GM19324 (cell line): ENCODE data around the gene PSG6.
"Not testable (repeated sequence)": the region's sequence is repeated elsewhere in the genome, so short reads cannot be mapped to it uniquely, and the experiment has no call there.

Experiments used
- ATAC-seq: cut with Tn5 transposase; IDR thresholded peaks from one replicate; pipeline ENCODE4 v1.9.1; 2021; ENCODE audit warnings: mild to moderate bottlenecking, moderate library complexity; ENCODE audit not compliant: unreplicated experiment, low FRiP score

The PSG6 gene

GRCh38 chr19:42856866-42857543 lies 60.7 kb downstream of the PSG6 start:
- not testable (repeated sequence) for ATAC-seq

- not testable (repeated sequence) for ATAC-seq
Measured at GRCh38 chr19:42854745-42855144, 62.9 kb downstream of the PSG6 start.

GRCh38 chr19:42853231-42853630 lies 64.5 kb downstream of the PSG6 start:
- ATAC-seq, result not testable (repeated sequence)

- not testable (repeated sequence) for ATAC-seq
Measured at GRCh38 chr19:42852821-42853220, 64.9 kb downstream of the PSG6 start.
